GM18517 (cell line): ENCODE data around the gene CADPS.

Source experiments
- ATAC-seq: cut with Tn5 transposase; IDR thresholded peaks from one replicate; pipeline ENCODE4 v1.9.1; 2021; ENCODE audit warnings: mild to moderate bottlenecking, moderate library complexity; ENCODE audit not compliant: unreplicated experiment

CADPS gene

GRCh38 chr3:62529230-62529629 is 346.0 kb downstream of the CADPS start:
- ATAC-seq, result no peak

- no peak for ATAC-seq
These were observed 347.7 kb downstream of the CADPS start for GRCh38 chr3:62527474-62527873.

- ATAC-seq, result no peak
These were observed 349.9 kb downstream of the CADPS start for GRCh38 chr3:62525281-62525680.

GRCh38 chr3:62523672-62524071 is 351.5 kb downstream of the CADPS start:
- no peak for ATAC-seq

GRCh38 chr3:62521464-62522105 is 353.6 kb downstream of the CADPS start:
- ATAC-seq, result no peak

- ATAC-seq, result no peak
These were observed 371.7 kb downstream of the CADPS start for GRCh38 chr3:62503516-62503915.

GRCh38 chr3:62502315-62503300 is 372.6 kb downstream of the CADPS start:
- no peak for ATAC-seq

- ATAC-seq, result no peak
These were observed 373.9 kb downstream of the CADPS start for GRCh38 chr3:62501289-62501668.

- ATAC-seq, result no peak
These were observed 374.5 kb downstream of the CADPS start for GRCh38 chr3:62500556-62501288.

- ATAC-seq, result no peak
These were observed 378.1 kb downstream of the CADPS start for GRCh38 chr3:62497156-62497555.

GRCh38 chr3:62496503-62496902 is 378.7 kb downstream of the CADPS start:
- ATAC-seq, result no peak

GRCh38 chr3:62493109-62493801 is 382.0 kb downstream of the CADPS start:
- no peak for ATAC-seq

- no peak for ATAC-seq
These were observed 392.3 kb downstream of the CADPS start for GRCh38 chr3:62482961-62483360.

GRCh38 chr3:62481962-62482361 is 393.3 kb downstream of the CADPS start:
- no peak for ATAC-seq

GRCh38 chr3:62480056-62480455 is 395.2 kb downstream of the CADPS start:
- no peak for ATAC-seq

GRCh38 chr3:62479326-62479725 is 395.9 kb downstream of the CADPS start:
- ATAC-seq, result no peak

GRCh38 chr3:62475306-62475705 is 399.9 kb downstream of the CADPS start:
- no peak for ATAC-seq

- no peak for ATAC-seq
These were observed 407.1 kb downstream of the CADPS start for GRCh38 chr3:62467966-62468722.

GRCh38 chr3:62462788-62463187 is 412.4 kb downstream of the CADPS start:
- ATAC-seq, result no peak

- ATAC-seq, result no peak
These were observed 413.0 kb downstream of the CADPS start for GRCh38 chr3:62462104-62462762.
